Upper lobe of left lung (tissue), 6 donors: Measurements from ENCODE around the gene DOCK11. TPM values are rescaled to one million over a fixed set of nuclear protein-coding genes. Genes with fewer than 3 reads are reported as not detected.
"Not testable (repeated sequence)": the region's sequence is repeated elsewhere in the genome, so short reads cannot be mapped to it uniquely, and the experiment has no call there.

Source experiments
- ATAC-seq, 2 donors: fragments of 200-7000 bp; cut with Tn5 transposase; one replicate each; pipeline ENCODE4 v1.9.1; 2022; ENCODE audit warnings: mild to moderate bottlenecking in 2 of 2, moderate library complexity in 2 of 2; ENCODE audit not compliant: low FRiP score in 2 of 2
- DNase-seq, 2 donors: peaks; one replicate each; pipeline ENCODE4 v3.0.0-alpha.2; 2019 to 2020
- H3K27ac ChIP-seq, 4 donors: fragments of 200-600 bp; sonication (generic); one replicate each; pipeline ENCODE4 v1.5.1; 2016 to 2019
- H3K27me3 ChIP-seq, 4 donors: fragments of 200-600 bp; sonication (generic); one replicate each; pipeline ENCODE4 v1.5.1; 2017 to 2019
- H3K36me3 ChIP-seq, 4 donors: fragments of 200-600 bp; sonication (generic); one replicate each; pipeline ENCODE4 v1.5.1; 2016 to 2019
- H3K4me1 ChIP-seq, 4 donors: fragments of 200-600 bp; sonication (generic); one replicate each; pipeline ENCODE4 v1.5.1; 2018 to 2019
- H3K4me3 ChIP-seq, 4 donors: fragments of 200-600 bp; sonication (generic); one replicate each; pipeline ENCODE4 v1.5.1; 2017 to 2019; ENCODE audit warnings: mild to moderate bottlenecking in 2 of 4, moderate library complexity in 1 of 4
- H3K9me3 ChIP-seq, 4 donors: fragments of 200-600 bp; sonication (generic); one replicate each; pipeline ENCODE4 v1.5.1; 2018 to 2019
- CTCF ChIP-seq, 6 experiments: fragments of 450-650 bp in 4 of 6; fragments of 200-600 bp in 2 of 6; sonication (generic) in 2 of 6; IDR thresholded peaks; one replicate each; pipeline ENCODE4 v1.5.1; 2016 to 2019; ENCODE audit warnings: antibody characterized with exemption in 6 of 6
- EP300 ChIP-seq, 4 donors: sonication (generic); formaldehyde crosslinking; IDR thresholded peaks; one replicate each; pipeline ENCODE4 v1.5.1; 2017; ENCODE audit warnings: antibody characterized with exemption in 4 of 4, control low read depth in 2 of 4
- POLR2A ChIP-seq, 4 donors: fragments of 450-650 bp; IDR thresholded peaks; one replicate each; pipeline ENCODE4 v1.5.1; 2016 to 2017; ENCODE audit warnings: antibody characterized with exemption in 4 of 4, mild to moderate bottlenecking in 2 of 4
- POLR2AphosphoS5 ChIP-seq, 2 donors: sonication (generic); formaldehyde crosslinking; IDR thresholded peaks; one replicate each; pipeline ENCODE4 v1.5.1; 2017; ENCODE audit warnings: antibody characterized with exemption in 2 of 2
- WGBS, 2 donors: methylation state at CpG; one replicate each; pipeline ENCODE4 v1.1.5; 2017 to 2018; 5-methylcytosine and 5-hydroxymethylcytosine counted together
- total RNA-seq, 6 donors: library from RNA; depleted of rRNA in 4 of 6; stranded (reverse); fragments of >200 nt in 4 of 6; gene quantifications; one replicate each; pipeline versions ENCODE4 v1.1.0 to v1.2.1, GENCODE V29; 2016 to 2021
- donor health status: DM: no; HTN: no; CAD: no; lungs with moderate emphysema.
- donor health status: DM: no; HTN: yes; CAD: no; lungs with severe emphysema.

Gene DOCK11
- total RNA-seq, 6 donors from 2014 or later, result 20.6 to 51.6 (median 42.1) TPM

GRCh38 chrX:118571836-118572235 lies 76.2 kb downstream of the DOCK11 start:
- no peak for TF ChIP-seq POLR2A (IDR thresholded peaks at IDR 0.05)
- TF ChIP-seq EP300 (IDR thresholded peaks at IDR 0.05), result peak in 1 of 4 donors; percentile 15
- ATAC-seq (peak in 1 of 2 donors; percentile 57), DNase-seq (peak in 1 of 2 donors; percentile 35)
- 66 to 86% methylated on average over 3 of the region's 3 CpGs for WGBS, 2 donors
- Histone ChIP-seq H3K36me3 (peaks cover 0 to 6% (median 0%) of the 10 kb centered on the region in 4 donors), H3K27me3 (no peaks in the 10 kb centered on the region), H3K4me1 (no peaks in the 10 kb centered on the region), H3K9me3 (no peaks in the 10 kb centered on the region), H3K27ac (no peak overlapping the region), H3K4me3 (no peak overlapping the region)

GRCh38 chrX:118574666-118575065 lies 79.1 kb downstream of the DOCK11 start:
- H3K27me3 ChIP-seq, result no peaks in the 10 kb centered on the region
- peaks cover 0 to 6% (median 0%) of the 10 kb centered on the region in 4 donors for H3K36me3 ChIP-seq
- no peaks in the 10 kb centered on the region for H3K4me1 ChIP-seq
- TF ChIP-seq CTCF (IDR thresholded peaks at IDR 0.05) (no peak), POLR2AphosphoS5 (IDR thresholded peaks at IDR 0.05) (no peak), EP300 (IDR thresholded peaks at IDR 0.05) (no peak), POLR2A (IDR thresholded peaks at IDR 0.05) (no peak)
- ATAC-seq (no peak), DNase-seq (no peak)
- no peak overlapping the region for H3K4me3 ChIP-seq
- WGBS, 2 donors, result 84 to 88% methylated on average over 4 of the region's 4 CpGs
- H3K27ac ChIP-seq, result no peak overlapping the region
- no peaks in the 10 kb centered on the region for H3K9me3 ChIP-seq

- H3K27ac ChIP-seq, result no peak overlapping the region
- no peak for TF ChIP-seq POLR2A (IDR thresholded peaks at IDR 0.05)
- no peak for TF ChIP-seq POLR2AphosphoS5 (IDR thresholded peaks at IDR 0.05)
- no peak for TF ChIP-seq EP300 (IDR thresholded peaks at IDR 0.05)
- no peak for TF ChIP-seq CTCF (IDR thresholded peaks at IDR 0.05)
- peaks cover 0 to 6% (median 0%) of the 10 kb centered on the region in 4 donors for H3K36me3 ChIP-seq
- H3K27me3 ChIP-seq, result no peaks in the 10 kb centered on the region
- H3K4me1 ChIP-seq, result no peaks in the 10 kb centered on the region
- 76% methylated on average over 5 of the region's 5 CpGs; no CpG with 5 or more reads in 1 of the 2 donors for WGBS, 2 donors
- DNase-seq, result peak in 1 of 2 donors; percentile 51
- H3K9me3 ChIP-seq, result no peaks in the 10 kb centered on the region
- no peak for ATAC-seq
- no peak overlapping the region for H3K4me3 ChIP-seq
Measured at GRCh38 chrX:118577041-118577440, 81.4 kb downstream of the DOCK11 start.

- ATAC-seq, result no peak
- WGBS, 2 donors, result 25 to 32% methylated on average over 1 of the region's 1 CpG
Measured at GRCh38 chrX:118579417-118579816, 83.8 kb downstream of the DOCK11 start.

GRCh38 chrX:118582926-118583325 lies 87.3 kb downstream of the DOCK11 start:
- not testable (repeated sequence) for H3K9me3 ChIP-seq, H3K4me3 ChIP-seq, DNase-seq, H3K27ac ChIP-seq, H3K36me3 ChIP-seq, H3K4me1 ChIP-seq, H3K27me3 ChIP-seq, ATAC-seq
- WGBS, 2 donors, result 91 to 97% methylated on average over 3 of the region's 3 CpGs

More at GRCh38 chrX:118579417-118579816, 83.8 kb downstream of the DOCK11 start:
- Histone ChIP-seq H3K27ac (no peak overlapping the region), H3K4me1 (no peaks in the 10 kb centered on the region), H3K4me3 (no peak overlapping the region), H3K27me3 (no peaks in the 10 kb centered on the region), H3K9me3 (no peaks in the 10 kb centered on the region), H3K36me3 (peaks cover 0 to 3% (median 0%) of the 10 kb centered on the region in 4 donors)
- DNase-seq, result no peak
- TF ChIP-seq CTCF (IDR thresholded peaks at IDR 0.05) (no peak), POLR2A (IDR thresholded peaks at IDR 0.05) (no peak), EP300 (IDR thresholded peaks at IDR 0.05) (no peak), POLR2AphosphoS5 (IDR thresholded peaks at IDR 0.05) (no peak)

- no peak overlapping the region for H3K27ac ChIP-seq
- H3K9me3 ChIP-seq, result no peaks in the 10 kb centered on the region
- TF ChIP-seq EP300 (IDR thresholded peaks at IDR 0.05) (no peak), POLR2A (IDR thresholded peaks at IDR 0.05) (no peak), POLR2AphosphoS5 (IDR thresholded peaks at IDR 0.05) (no peak)
- no peak for DNase-seq
- no peaks in the 10 kb centered on the region for H3K4me1 ChIP-seq
- ATAC-seq, result no peak
- H3K36me3 ChIP-seq, result peaks cover 0 to 4% (median 0%) of the 10 kb centered on the region in 4 donors
- WGBS, 2 donors, result 93 to 97% methylated on average over 4 of the region's 4 CpGs
- no peak overlapping the region for H3K4me3 ChIP-seq
- no peaks in the 10 kb centered on the region for H3K27me3 ChIP-seq
Measured at GRCh38 chrX:118583781-118584180, 88.2 kb downstream of the DOCK11 start.
